SJSA1 (cell line): ENCODE data around the gene OVCA2. TPM values are rescaled to one million over a fixed set of nuclear protein-coding genes. Genes with fewer than 3 reads are reported as not detected.
A peak's percentile ranks its signal among the peaks of the same experiment; 100 is the strongest.

Experiments
- DNase-seq, 2 experiments: peaks; one replicate each; pipeline ENCODE4 v3.0.0-alpha.2; 2015 to 2020; ENCODE audit warnings: low spot score in 2 of 2, low read depth in 1 of 2
- H3K27ac ChIP-seq: fragments of 250-450 bp; sonication (Bioruptor Pico); 2 replicates; pipeline ENCODE4 v1.5.1; 2020; ENCODE audit warnings: mild to moderate bottlenecking, moderate library complexity
- H3K27me3 ChIP-seq: fragments of 250-450 bp; sonication (Bioruptor Pico); replicated peaks from 2 replicates; pipeline ENCODE4 v1.5.1; 2020; ENCODE audit warnings: mild to moderate bottlenecking, moderate library complexity
- H3K36me3 ChIP-seq: fragments of 250-450 bp; sonication (Bioruptor Pico); 2 replicates; pipeline ENCODE4 v1.5.1; 2020; ENCODE audit warnings: mild to moderate bottlenecking
- H3K4me1 ChIP-seq: fragments of 250-450 bp; sonication (Bioruptor Pico); replicated peaks from 2 replicates; pipeline ENCODE4 v1.6.1; 2021; ENCODE audit warnings: mild to moderate bottlenecking
- H3K4me3 ChIP-seq: fragments of 250-450 bp; sonication (Bioruptor Pico); 2 replicates; pipeline ENCODE4 v1.5.1; 2020; ENCODE audit warnings: mild to moderate bottlenecking
- H3K9me3 ChIP-seq: fragments of 250-450 bp; sonication (Bioruptor Pico); replicated peaks from 2 replicates; pipeline ENCODE4 v1.5.1; 2020; ENCODE audit warnings: mild to moderate bottlenecking
- total RNA-seq: library from RNA; depleted of rRNA; stranded (reverse); fragments of >200 nt; shearing (Covaris generic); gene quantifications from 2 replicates; pipeline ENCODE4 v1.2.3, GENCODE V29; 2014

The OVCA2 gene
- total RNA-seq, 1 experiment from 2014 or later, result 66.0 TPM

- no peak for DNase-seq
- peaks cover 32% of the 10 kb centered on the region for H3K4me1 ChIP-seq
- H3K36me3 ChIP-seq, result peaks cover 66% of the 10 kb centered on the region
- no peak overlapping the region for H3K4me3 ChIP-seq
- no peak overlapping the region for H3K27ac ChIP-seq
- no peaks in the 10 kb centered on the region for H3K9me3 ChIP-seq
- no peaks in the 10 kb centered on the region for H3K27me3 ChIP-seq
Measured at GRCh38 chr17:2057175-2057759, 15.4 kb downstream of the OVCA2 start.

- no peaks in the 10 kb centered on the region for H3K9me3 ChIP-seq
- H3K4me1 ChIP-seq, result peaks cover 39% of the 10 kb centered on the region
- H3K27ac ChIP-seq, result no peak overlapping the region
- peak in 1 of 2 experiments; percentile 48 for DNase-seq
- H3K27me3 ChIP-seq, result no peaks in the 10 kb centered on the region
- H3K4me3 ChIP-seq, result no peak overlapping the region
- H3K36me3 ChIP-seq, result peaks cover 73% of the 10 kb centered on the region
Measured at GRCh38 chr17:2057760-2058585, 16.2 kb downstream of the OVCA2 start.

DNA sequence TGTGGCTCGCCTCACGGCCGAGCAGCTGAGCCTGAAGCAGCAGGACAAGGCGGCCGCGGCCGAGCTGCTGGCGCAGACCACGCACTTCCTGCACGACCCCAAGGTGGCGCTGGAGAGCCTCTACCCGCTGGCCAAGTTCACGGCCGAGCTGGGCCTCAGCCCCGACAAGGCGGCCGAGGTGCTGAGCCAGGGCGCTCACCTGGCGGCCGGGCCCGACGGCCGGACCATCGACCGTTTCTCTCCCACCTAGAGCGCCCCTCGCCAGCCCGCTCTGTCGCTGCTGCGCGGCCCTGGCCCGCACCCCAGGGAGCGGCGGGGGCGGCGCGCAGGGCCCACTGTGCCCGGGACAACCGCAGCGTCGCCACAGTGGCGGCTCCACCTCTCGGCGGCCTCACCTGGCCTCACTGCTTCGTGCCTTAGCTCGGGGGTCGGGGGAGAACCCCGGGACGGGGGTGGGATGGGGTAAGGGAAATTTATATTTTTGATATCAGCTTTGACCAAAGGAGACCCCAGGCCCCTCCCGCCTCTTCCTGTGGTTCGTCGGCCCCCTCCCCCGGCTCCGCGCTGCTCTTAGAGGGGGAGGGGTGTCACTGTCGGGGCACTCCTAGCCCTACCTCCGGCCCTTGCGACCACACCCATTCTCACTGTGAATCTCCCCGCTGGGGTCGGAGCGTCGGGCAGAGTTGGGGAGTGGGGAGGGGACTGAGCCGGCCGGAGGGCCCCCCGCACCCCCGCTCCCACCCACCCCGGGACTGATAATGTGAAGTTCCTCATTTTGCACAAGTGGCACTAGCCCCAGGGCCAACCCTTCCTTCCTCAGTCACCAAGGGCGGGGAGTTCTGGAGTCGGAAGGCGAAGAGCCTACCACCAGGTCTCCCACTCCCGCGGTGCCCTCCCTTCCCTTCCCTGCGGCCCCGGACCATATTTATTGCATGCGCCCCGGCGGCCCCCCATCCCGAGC lies 17.0 kb downstream of the OVCA2 start:
- Histone ChIP-seq H3K4me3 (no peak overlapping the region), H3K27ac (no peak overlapping the region), H3K36me3 (peaks cover 82% of the 10 kb centered on the region), H3K4me1 (peaks cover 35% of the 10 kb centered on the region), H3K27me3 (no peaks in the 10 kb centered on the region), H3K9me3 (no peaks in the 10 kb centered on the region)
- peak in 1 of 2 experiments; percentile 51 for DNase-seq

GRCh38 chr17:2059547-2060384 lies 17.9 kb downstream of the OVCA2 start:
- no peak for DNase-seq
- H3K36me3 ChIP-seq, result peaks cover 91% of the 10 kb centered on the region
- H3K27ac ChIP-seq, result no peak overlapping the region
- no peak overlapping the region for H3K4me3 ChIP-seq
- peaks cover 33% of the 10 kb centered on the region for H3K4me1 ChIP-seq
- no peaks in the 10 kb centered on the region for H3K9me3 ChIP-seq
- H3K27me3 ChIP-seq, result no peaks in the 10 kb centered on the region

DNA sequence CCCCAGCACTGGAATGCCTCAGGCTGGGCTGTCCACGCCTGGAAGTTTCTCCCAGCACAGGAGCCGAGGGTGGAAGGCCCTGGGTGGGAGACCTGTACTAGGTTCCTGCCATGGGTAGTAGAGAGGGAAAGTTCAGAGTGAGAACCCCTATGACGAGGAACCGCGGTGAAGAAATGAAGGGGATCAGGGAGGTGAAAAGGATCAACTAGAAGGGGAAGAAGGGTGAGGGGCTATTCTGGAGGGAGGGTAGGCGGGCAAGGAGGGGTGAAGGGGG lies 18.5 kb downstream of the OVCA2 start:
- DNase-seq, result no peak
- Histone ChIP-seq H3K4me1 (peaks cover 38% of the 10 kb centered on the region), H3K36me3 (peaks cover 93% of the 10 kb centered on the region), H3K9me3 (no peaks in the 10 kb centered on the region), H3K27me3 (no peaks in the 10 kb centered on the region), H3K27ac (no peak overlapping the region), H3K4me3 (no peak overlapping the region)

DNA sequence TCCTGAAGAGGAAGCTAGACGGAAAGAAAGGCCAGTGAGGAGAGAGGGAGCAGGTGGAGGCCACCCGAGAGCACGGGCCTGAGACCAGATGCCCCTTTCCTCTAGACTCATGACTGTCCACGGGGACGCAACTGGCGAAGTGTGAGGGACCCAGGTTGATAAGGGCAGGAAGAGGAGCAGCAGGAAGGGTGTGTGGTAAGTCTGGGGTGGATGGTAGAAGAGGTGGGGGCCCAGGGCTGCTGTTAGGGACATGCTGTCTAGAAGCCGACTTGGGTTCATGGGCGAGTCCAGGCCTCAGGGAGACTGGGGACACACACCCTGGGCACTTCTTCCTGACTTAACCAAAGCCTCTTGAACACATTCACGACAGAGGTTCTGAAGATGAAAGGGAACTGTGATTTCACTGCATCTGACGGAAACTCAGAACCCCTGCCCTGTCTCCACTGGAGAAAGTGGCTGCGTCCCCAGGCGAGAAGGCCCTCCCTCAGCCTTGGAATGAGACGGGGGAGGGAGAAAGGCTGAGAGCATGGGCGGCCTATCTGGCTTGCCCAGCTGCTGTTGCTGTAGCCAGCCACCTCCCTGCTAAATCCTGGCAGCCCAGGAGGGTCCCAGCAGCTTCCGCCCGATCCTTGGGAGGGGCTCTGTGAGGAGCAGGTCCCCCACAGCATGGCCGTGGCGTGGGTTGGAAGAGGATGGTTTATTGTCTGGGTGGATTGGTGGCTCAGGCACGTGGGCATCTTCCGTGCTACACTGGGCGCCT lies 19.0 kb downstream of the OVCA2 start:
- no peak for DNase-seq

DNA sequence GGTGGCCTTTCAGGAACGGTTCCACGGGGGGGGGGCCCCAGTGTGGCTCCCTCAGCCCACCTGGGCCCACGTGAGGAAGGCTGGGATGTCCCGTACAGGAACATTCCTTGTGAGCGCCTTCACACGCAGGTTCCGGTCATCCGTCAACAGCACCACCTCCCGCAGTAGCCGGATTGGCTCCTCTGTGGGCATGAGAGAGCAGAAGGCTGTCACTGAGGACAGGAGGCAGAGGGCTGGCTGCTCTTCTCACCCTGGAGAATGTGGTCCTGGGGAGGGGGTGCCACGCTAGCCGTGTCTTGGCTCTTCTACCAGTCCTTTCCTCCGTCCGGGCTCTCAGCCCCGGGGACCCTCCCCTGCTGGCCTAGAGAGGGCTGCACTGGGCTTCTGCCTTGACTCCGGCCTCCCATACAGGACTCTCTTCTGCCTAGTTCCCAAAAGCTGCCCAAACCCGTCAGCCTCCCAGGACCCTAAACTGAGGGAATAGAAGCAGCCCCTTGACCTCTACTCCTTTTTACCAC lies 19.7 kb downstream of the OVCA2 start:
- Histone ChIP-seq H3K4me1 (peaks cover 44% of the 10 kb centered on the region), H3K27ac (no peak overlapping the region), H3K36me3 (peaks cover 97% of the 10 kb centered on the region), H3K4me3 (no peak overlapping the region), H3K27me3 (no peaks in the 10 kb centered on the region), H3K9me3 (no peaks in the 10 kb centered on the region)
- DNase-seq, result no peak

More for the DNA sequence above, 19.0 kb downstream of the OVCA2 start:
- Histone ChIP-seq H3K4me1 (peaks cover 43% of the 10 kb centered on the region), H3K36me3 (peaks cover 96% of the 10 kb centered on the region), H3K9me3 (no peaks in the 10 kb centered on the region), H3K27me3 (no peaks in the 10 kb centered on the region), H3K27ac (no peak overlapping the region), H3K4me3 (no peak overlapping the region)

GRCh38 chr17:2062571-2063183 lies 20.9 kb downstream of the OVCA2 start:
- Histone ChIP-seq H3K4me3 (no peak overlapping the region), H3K36me3 (peaks cover 98% of the 10 kb centered on the region), H3K27me3 (no peaks in the 10 kb centered on the region), H3K4me1 (peaks cover 53% of the 10 kb centered on the region), H3K9me3 (no peaks in the 10 kb centered on the region), H3K27ac (peak overlapping the region; percentile 15)
- peak in 1 of 2 experiments; percentile 58 for DNase-seq

DNA sequence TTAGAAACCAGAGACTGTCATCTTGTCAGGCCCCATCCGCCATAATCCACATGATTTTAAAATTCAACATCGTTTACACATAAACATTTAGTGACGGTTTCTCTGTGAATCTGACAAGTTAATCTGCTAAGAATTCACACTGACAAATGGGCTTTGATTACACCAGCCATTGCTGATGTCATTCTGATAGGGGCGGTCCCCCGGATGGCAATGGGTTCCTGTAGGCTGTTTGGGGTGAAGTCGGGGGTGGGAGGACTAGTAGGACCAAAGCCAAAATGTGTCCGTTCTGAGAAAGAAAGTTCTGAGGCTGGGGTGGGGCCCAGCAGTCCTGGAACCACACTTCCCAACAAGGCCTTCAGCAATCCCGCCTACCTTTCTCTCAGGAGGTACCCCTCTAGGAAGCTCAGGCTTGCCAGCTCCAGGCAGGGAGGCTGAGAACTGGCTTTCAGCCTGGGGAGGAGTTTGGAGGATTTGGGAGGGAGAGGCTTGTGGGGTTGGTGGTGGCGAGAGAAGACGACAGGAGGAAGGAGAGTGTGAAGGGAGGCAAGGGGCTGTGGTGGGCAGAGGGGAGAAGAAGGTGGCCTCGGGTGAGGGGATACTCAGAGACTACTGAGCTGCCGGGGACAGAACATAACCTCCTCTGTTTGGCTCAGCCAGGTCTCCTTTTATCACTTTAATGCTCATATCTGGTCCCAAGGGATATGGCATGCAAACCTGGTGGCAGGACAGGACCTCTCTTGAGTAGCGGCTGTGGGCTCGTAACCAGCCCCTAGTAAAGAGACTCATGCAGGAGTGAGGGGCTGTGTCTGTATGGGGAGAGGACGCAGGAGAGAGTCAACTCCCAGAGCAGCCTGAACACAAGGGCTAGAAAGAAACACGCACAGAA lies 21.7 kb downstream of the OVCA2 start:
- Histone ChIP-seq H3K36me3 (peaks cover 89% of the 10 kb centered on the region), H3K27me3 (no peaks in the 10 kb centered on the region), H3K9me3 (no peaks in the 10 kb centered on the region), H3K27ac (peak overlapping the region; percentile 15; the same call in 1 of the 2 replicates), H3K4me1 (peaks cover 60% of the 10 kb centered on the region), H3K4me3 (no peak overlapping the region)
- DNase-seq, result no peak

DNA sequence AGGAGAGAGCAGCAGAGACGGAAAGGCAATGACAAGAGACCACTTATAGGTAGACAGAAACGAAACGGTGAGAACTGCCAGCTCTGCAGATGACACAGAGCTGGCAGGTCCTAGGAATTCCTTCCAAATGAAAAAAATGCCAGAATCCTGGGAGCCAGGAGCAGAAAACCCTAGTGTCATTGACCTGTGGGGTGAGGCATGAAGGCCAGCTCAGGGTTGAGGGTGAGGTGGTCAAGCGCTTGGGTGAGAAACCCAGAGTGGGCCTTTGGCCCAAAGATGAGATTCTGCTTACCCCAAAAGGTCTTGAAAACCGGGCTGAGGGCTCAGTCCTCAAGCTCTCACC lies 22.3 kb downstream of the OVCA2 start:
- no peak overlapping the region for H3K4me3 ChIP-seq
- peaks cover 83% of the 10 kb centered on the region for H3K36me3 ChIP-seq
- no peak for DNase-seq
- no peaks in the 10 kb centered on the region for H3K27me3 ChIP-seq
- peak overlapping the region; percentile 97; the same call in 1 of the 2 replicates for H3K27ac ChIP-seq
- H3K9me3 ChIP-seq, result no peaks in the 10 kb centered on the region
- peaks cover 66% of the 10 kb centered on the region for H3K4me1 ChIP-seq

DNA sequence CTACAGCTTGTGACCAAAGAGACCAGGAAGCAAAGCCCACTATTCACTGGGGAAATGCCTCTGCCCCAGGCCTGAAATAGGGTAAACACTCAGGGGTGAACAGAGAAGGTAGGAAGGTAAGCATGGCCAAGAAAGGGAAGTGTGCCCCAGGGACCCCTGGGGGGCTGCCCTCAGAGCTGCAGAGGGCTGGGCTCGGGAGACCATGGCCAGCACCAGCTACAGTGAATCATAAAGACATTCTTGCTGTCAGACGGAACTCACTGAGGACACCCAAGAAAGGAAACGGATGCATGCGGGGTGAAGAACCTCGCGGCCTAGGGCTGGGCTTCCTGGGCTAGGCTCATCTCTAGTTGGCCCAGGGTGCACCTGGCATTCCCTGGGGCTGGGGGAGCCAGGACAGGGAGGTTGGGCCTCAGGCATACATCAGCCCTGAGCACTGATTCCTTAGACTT lies 22.7 kb downstream of the OVCA2 start:
- Histone ChIP-seq H3K27me3 (no peaks in the 10 kb centered on the region), H3K9me3 (no peaks in the 10 kb centered on the region), H3K27ac (peak overlapping the region; percentile 97), H3K4me1 (peaks cover 71% of the 10 kb centered on the region), H3K36me3 (peaks cover 79% of the 10 kb centered on the region), H3K4me3 (no peak overlapping the region)
- DNase-seq, result no peak
